GM18499 (cell line): ENCODE results near the gene ARHGEF17.

Experiments
- ATAC-seq: cut with Tn5 transposase; IDR thresholded peaks from one replicate; pipeline ENCODE4 v1.9.1; 2021; ENCODE audit warnings: moderate number of reproducible peaks; ENCODE audit not compliant: insufficient read depth, unreplicated experiment

ARHGEF17 gene

DNA sequence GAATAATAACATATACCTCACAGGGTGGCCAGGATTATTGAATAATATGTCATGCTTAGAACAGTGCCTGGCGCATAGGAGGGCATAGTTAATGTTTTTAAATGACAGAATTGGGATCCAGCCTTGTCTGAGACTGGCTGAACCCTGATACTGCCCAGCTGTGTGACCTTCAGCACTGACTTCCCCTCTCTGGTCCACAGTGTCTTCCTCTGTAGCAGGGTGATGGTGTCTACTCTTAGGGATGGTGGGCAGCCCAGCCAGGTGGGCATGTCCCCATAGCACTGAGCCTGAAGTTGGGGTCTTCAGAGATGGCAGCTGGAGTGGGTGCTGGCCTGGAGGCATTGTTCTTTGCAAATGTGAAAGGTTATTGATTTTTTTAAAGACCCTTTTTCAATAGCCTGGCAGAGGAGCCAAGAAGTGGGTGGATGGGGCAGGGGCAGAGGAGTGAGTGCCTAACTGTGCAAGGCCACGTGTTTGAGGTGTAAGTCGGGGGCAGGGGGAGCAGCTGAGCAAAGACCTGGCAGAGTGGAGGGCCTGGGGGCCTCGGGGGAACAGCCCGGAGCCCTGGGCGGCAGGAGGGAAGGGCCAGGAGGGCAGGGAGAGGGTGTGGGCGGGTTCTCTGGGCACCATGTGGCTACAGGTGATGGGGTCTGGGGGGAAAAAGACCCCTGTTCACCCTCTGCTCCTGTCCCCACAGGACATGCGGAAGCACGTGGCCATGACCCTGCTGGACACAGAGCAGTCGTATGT, 38.3 kb downstream of the ARHGEF17 start:
- no peak for ATAC-seq

DNA sequence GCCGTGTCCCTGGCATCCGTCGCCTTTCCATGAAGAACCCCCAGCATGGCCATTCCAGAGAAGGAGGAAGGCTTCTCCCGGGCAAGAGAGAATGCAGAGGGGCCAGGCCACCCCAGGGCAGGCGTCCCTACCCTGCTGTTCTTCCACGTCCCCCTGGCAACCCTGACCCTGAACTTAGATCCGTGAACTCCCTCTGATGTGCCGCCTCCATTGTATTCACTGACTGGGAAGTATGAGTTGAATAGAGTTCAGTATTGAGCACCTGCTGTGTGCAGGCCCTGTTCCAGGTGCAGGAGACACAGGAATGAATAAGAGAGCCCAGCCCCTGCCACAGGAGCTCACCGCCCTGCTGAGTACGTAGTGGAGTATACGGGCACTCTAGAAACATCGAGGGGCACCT, 39.0 kb downstream of the ARHGEF17 start:
- no peak for ATAC-seq

- no peak for ATAC-seq
Observed at GRCh38 chr11:73348838-73349237, 40.8 kb downstream of the ARHGEF17 start.

- ATAC-seq, result no peak
Observed at GRCh38 chr11:73349633-73350032, 41.6 kb downstream of the ARHGEF17 start.

DNA sequence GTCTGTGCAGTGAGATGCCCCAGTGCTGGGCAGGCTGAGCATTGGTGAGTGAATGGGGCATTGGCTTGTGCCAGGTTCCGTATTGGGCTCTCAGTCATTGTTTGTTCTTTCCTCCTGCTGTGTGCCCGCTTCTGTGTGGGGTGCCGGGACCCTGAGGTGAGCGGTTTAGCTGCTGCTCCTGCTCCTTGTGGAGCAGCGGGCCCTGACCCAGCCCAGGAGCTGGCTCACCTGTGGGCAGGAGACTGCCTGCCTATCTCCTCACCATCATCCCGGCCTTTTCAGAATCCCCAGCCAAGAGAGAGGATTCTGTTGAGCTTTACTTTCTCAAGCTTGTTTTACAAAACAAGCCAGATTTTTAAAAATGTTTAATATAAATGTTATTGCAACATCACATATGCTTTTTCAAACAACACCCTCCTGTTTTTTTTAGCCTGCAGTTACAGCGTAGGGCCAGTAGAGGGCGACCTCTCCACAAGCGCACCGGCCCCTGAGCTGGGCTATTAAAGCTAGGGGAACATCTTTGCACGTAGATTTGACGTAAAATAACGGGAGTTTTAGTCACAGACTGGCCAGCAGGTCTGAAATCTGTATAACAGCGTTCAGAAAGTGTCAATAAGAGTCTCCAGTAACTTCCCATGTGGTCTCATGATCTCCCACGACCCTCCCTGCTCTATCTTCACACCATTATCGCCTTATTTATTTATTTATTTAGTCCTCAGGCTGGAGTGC, 43.0 kb downstream of the ARHGEF17 start:
- no peak for ATAC-seq

GRCh38 chr11:73353422-73353821, 45.3 kb downstream of the ARHGEF17 start:
- ATAC-seq, result no peak

DNA sequence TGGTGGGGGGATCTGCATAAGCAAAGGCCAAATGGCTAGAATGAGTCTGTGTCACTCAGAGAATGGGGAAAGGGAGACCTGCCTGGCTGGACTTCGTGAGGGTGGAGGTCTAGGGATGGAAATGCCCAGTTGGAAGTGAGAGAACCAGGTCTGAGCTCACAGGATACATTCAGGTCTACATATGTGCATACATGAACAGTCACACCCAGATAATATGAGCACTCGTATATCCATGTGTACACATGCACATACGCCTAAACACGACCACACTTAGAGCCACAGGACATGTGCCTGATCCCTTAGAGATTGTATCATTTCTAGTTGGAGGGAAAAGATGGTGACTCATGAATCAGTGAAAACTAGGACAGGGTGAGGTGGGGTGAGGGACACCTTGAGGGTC, 47.0 kb downstream of the ARHGEF17 start:
- ATAC-seq, result no peak

DNA sequence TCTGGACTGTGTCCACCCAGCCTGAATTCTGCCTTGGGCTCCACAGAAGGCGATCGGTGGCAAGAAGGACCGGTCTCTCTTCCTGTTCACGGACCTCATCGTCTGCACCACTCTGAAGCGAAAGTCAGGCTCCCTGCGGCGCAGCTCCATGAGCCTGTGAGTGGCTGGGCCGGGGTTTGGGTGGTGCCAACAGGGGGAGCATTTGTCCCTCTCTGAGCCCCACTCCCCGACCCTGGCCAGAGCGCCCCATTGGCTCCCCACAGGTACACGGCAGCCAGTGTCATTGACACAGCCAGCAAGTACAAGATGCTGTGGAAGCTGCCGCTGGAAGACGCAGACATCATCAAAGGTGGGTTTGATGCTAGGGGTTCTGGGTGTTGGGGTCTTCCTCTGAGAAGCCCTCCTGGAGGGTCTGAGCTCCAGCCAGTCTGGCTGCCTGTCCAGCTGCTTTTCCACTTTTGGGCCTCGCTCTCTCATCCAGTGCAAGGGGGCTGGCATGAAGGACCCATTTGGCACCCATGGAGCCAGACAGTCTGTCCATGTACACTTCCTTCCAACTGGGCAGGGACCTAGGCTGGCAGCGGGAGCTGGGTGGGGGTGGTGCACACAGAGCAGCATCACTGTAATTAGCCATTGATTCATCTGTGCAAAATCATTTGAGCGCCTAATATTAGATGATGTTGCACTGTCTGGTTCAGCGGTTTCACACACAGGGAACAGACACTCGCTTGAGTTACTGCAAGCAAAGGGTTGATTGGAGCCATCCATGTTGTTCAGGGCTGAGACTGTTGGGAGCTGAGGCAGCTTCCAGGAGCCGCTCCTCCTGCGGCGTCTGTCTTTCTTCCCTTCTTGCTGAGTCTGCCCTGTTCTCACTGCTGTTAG, 49.1 kb downstream of the ARHGEF17 start:
- ATAC-seq, result no peak

GRCh38 chr11:73358071-73358470, 50.0 kb downstream of the ARHGEF17 start:
- ATAC-seq, result no peak

DNA sequence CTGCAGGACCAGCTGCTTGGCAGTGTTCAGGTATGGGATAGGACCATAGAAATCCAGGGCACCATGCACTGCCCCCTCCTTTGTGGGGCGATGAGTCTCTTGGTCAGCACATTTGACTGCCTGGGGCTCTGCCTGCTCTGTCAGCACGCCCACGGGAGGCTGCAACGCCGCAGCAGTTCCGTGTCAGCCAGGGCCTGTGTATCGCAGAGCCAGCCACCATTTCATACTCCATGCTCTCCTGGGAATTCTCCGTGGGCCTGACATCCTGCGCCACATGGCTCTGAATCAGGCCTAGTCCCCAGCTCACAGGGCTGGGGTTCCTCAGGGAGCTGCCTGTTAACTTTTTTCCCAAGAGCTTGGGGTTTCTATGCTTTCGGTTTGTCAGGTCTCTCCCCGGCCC, 51.3 kb downstream of the ARHGEF17 start:
- ATAC-seq, result no peak

- no peak for ATAC-seq
Observed at GRCh38 chr11:73359930-73360742, 52.1 kb downstream of the ARHGEF17 start.

- no peak for ATAC-seq
Observed at GRCh38 chr11:73360743-73361369, 52.8 kb downstream of the ARHGEF17 start.

DNA sequence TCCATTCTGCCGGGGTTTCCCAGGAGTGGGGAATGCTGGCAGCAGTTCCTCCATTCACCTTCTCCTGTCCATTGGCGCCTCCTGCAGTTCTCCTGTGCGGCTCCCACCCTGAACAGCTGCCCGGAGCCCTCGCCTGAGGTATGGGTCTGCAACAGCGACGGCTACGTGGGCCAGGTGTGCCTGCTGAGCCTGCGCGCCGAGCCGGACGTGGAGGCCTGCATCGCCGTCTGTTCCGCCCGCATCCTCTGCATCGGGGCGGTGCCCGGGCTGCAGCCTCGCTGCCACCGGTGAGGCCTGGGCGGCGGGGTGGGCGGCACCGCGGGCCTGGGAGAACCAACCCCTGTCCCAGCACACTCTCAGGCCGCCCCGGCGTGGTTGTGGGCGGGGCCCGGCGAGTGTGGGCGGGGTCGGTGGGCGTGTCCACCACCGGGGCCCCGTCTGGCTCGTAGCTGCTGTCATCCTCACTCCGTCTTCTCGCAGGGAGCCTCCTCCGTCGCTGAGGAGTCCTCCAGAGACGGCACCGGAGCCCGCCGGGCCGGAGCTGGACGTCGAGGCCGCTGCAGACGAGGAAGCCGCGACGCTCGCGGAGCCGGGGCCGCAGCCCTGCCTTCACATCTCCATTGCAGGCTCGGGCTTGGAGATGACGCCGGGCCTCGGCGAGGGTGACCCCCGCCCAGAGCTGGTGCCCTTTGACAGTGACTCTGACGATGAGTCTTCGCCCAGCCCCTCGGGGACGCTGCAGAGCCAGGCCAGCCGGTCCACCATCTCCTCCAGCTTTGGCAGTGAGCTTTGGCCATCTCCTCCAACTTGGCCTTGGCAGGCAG, 54.1 kb downstream of the ARHGEF17 start:
- ATAC-seq, result no peak

DNA sequence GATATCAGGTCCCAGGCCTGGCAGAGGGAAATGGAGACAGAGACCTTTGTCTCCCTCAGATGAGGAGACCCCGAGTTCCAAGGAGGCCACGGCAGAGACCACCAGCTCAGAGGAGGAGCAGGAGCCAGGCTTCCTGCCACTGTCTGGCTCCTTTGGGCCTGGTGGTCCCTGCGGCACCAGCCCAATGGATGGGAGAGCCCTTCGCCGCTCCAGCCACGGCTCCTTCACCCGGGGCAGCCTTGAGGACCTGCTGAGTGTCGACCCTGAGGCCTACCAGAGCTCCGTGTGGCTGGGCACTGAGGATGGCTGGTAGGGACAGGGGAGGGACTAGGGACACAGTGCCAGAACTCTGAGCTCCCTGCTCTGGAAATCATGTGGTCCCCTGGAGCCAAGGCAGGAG, 55.1 kb downstream of the ARHGEF17 start:
- ATAC-seq, result no peak

DNA sequence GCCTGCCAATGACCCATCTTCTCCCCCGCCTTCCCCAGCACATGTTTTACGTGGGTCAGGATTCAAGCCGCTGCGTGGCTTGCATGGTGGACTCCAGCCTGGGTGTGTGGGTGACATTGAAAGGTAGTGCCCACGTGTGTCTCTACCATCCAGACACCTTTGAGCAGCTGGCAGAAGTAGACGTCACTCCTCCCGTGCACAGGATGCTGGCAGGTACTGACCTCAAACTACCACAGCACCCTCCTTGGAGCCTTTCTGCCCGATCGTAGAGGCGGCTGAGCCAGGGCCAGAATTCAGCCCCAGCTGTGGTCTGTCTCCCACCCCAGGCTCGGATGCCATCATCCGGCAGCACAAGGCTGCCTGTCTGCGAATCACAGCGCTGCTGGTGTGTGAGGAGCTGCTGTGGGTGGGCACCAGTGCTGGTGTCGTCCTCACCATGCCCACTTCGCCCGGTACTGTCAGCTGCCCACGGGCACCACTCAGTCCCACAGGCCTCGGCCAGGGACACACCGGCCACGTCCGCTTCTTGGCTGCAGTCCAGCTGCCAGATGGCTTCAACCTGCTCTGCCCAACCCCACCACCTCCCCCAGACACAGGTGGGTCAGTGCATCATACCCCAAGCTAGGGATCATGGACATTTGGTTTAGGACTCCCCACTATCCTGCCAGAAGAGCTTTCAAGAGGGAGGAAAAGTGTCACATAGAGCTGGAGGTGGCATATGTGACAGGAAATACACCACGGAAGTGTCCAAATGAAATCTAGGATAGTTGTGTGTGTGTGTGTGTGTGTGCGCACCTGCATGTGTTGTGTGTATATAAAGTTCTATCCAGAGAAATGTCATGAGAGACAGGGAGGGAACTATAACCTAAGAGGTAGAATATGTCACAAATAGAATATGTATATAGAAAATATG, 57.5 kb downstream of the ARHGEF17 start:
- no peak for ATAC-seq

GRCh38 chr11:73366265-73366610, 58.2 kb downstream of the ARHGEF17 start:
- no peak for ATAC-seq

GRCh38 chr11:73366953-73367352, 58.9 kb downstream of the ARHGEF17 start:
- no peak for ATAC-seq

DNA sequence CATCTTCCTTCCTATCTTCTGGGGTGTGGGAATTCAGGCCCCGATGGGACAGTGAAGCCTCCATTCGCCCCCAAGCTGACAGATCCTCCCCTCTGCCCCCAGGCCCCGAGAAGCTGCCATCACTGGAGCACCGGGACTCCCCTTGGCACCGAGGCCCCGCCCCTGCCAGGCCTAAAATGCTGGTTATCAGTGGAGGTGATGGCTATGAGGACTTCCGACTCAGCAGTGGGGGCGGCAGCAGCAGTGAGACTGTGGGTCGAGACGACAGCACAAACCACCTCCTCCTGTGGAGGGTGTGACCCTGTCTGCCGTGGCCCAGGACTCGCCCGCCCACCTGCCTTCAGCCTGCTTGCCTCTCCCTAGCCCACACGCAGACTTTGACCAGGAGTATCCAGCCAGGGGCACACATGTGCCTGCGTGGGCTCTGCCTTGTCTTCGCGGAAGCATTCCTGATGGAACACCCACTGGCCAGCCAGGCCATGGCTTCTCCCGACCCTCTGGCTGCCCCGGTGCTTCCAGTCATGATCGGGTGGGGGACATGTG, 59.5 kb downstream of the ARHGEF17 start:
- ATAC-seq, result no peak
